CD4-positive, alpha-beta T cell treated with Interleukin-17A for 1 hour (primary cell): ENCODE measurements around the gene LGR5.
"Not testable (repeated sequence)": the region's sequence is repeated elsewhere in the genome, so short reads cannot be mapped to it uniquely, and the experiment has no call there.

Experiments
- DNase-seq: peaks from one replicate; pipeline ENCODE4 v3.0.0-alpha.2; 2020

The LGR5 gene

DNA sequence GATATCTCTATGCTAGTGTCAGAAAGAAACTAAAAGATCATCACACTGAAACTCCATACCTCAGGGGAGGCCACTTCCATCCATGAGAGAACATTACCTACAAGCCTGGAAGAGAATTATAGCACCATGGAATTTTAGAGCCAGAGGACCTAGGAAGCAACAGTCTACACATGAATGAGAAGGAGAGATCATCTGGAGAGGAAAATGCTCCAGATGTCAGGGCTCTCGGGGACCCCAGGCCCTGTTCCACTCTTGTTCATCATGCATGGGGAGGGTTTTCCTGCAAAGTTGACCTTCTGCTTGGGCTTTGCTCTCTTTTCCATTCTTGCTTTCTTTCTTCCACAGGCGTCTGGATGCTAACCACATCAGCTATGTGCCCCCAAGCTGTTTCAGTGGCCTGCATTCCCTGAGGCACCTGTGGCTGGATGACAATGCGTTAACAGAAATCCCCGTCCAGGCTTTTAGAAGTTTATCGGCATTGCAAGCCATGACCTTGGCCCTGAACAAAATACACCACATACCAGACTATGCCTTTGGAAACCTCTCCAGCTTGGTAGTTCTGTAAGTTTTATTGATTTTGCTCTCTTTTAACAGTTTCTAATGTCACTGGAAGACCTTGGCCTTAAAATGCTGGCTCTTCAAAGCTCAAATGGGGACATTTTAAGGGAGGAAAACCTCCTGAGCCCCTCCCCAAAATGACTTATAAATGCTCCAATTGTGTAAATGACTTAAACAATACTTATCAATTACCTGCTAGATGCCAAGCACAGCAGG, 113.3 kb downstream of the LGR5 start:
- DNase-seq, result no peak

DNA sequence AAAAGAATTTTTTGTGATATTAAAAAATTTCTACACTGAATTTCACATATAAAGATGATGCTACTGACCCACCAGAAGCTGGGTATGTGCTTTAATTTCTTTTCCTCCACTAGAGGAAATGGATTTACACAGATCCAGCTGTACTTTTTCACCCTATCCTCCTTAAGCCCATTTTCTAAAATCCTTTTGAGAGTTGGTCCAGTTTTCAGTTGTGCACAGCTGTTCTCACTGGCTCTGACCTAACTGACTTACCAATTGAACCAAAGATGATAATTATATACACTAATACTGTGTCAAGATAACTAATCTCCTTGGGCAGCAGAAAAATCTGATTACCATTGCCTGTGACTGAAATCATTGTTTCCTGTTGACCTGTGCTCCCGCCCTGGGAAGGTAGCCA, 115.6 kb downstream of the LGR5 start:
- DNase-seq, result no peak

DNA sequence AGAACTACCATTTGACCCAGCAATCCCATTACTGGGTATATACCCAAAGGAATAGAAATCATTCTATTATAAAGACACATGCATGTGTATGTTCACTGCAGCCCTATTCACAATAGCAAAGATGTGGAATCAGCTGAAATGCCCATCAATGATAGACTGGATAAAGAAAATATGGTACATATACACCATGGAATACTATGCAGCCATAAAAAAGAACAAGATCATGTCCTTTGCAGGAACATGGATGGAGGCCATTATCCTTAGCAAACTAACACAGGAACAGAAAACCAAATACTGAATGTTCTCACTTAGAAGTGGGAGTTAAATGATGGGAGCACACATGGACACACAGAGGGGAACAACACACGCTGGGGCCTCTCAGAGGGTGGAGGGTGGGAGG, 116.2 kb downstream of the LGR5 start:
- not testable (repeated sequence) for DNase-seq

DNA sequence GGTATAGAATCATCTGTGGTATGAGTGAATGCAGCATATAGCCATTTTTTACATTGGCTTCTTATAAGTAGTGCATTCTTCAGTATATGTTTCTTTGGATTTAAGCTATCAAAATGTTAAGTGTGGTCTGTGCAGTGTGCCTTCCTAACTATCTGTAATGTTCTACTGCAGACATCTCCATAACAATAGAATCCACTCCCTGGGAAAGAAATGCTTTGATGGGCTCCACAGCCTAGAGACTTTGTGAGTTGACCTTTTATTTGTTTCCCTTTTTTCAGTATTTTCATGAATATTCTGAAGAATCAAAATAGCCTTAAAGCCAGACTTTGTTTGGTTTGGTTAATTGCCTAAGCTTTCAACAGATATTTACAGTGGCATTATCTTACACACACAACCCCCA, 116.8 kb downstream of the LGR5 start:
- no peak for DNase-seq

DNA sequence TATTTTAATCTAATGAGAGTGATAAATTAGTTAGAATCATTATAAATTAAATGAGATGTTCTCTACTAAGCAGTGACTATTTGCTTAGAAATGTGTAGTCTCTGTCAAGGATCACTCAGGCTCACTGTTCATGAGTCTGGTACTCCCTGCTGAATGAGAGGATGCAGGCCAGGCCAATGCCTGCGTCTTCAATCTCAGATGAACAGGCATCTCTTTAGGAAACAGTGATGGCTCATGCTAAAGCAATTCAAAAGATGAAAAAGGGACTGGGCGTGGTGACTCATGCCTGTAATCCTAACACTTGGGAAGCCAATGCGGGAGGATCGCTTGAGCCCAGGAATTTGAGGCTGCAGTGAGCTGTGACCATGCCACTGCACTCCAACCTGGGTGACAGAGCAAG, 117.3 kb downstream of the LGR5 start:
- DNase-seq, result no peak

DNA sequence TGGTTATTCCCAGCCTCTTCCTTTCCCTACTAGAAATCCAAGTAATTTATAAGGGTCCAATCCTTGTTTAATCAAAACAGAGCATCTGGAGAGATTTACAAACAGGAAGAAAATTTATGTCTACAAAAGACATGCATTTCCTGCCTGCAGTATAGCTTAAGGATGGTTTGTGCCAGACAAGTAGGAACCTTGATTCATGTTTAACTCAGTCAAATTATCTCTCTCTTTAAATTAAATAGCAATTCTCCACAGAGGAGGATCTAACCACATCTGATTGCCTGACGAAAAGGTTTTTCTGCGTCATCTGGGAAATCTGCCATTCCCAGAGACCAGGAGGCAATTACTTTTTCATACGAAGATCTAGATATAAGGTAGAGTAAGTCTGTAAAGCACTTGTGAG, 118.8 kb downstream of the LGR5 start:
- no peak for DNase-seq

DNA sequence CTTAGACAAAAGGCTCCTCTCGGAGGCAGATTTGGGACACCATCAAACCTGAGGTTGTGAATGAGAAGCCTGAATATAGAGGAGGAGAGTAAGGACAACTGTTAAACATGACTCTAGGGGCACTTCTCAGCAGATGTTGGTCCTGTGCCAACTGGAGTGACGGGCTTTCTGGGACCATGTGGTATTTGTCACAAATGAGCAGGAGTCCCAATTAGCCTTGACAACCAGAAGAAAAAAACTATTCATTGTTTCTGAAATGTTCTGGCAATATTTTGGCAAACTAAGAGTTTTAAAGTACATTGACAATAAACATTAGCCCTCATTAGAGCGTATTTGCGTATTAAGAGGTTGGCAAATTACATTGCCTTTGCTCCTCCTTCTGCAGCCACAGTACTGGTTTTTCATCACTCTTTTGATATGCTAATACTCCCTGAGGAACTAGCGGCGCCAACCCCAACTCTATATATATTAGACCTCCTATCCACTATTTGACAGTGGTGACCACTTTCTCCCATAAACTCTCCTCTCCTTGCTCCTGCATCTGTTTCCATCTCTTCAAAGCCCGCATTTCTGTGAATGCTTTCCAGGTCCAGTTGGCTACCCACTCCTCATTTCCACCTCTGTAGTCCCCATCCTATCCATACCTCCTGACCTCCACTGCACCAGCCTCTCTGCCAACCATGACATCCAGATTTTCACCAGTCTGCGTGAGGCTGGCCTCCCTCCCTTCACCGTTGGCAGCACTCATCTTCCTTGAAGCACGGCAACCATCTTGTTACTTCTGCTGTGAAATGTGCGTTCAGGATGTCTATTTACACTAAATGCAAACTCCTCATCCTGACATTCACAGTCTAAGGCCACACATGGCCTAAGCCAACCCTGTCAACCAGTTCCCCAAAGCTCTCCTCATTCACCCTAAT, 123.3 kb downstream of the LGR5 start:
- DNase-seq, result no peak

DNA sequence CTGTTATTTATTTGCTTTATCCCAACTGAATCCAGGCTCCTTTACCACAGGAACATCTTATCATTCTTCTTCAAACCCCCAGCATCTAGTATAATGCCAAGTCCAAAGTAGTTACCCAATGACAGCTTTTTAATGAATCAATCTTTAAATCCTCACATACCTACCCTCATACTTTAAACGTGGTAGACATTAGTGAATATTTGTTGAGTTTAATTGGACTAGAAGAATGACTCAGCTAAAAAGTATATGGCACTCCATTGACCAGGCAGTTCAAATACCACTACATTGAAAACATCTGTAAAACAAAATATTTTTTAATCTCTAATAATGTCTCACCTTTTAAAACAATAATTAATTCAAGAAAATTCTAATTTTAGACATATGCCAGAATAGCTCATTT, 125.9 kb downstream of the LGR5 start:
- no peak for DNase-seq

DNA sequence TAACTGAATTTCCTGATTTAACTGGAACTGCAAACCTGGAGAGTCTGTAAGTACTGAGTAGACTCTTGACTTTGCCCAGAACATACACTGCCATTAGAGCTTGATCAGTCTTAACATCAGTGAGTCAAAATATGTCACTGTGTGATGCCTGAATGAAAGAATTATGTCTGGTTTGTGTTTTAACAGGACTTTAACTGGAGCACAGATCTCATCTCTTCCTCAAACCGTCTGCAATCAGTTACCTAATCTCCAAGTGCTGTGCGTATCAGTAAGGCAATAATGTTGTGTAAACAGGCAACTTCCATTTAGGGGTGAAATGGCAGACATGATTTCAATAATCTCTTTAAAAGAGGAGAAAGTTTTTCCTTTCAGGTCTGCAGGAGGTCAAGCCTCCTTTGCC, 127.1 kb downstream of the LGR5 start:
- DNase-seq, result no peak

DNA sequence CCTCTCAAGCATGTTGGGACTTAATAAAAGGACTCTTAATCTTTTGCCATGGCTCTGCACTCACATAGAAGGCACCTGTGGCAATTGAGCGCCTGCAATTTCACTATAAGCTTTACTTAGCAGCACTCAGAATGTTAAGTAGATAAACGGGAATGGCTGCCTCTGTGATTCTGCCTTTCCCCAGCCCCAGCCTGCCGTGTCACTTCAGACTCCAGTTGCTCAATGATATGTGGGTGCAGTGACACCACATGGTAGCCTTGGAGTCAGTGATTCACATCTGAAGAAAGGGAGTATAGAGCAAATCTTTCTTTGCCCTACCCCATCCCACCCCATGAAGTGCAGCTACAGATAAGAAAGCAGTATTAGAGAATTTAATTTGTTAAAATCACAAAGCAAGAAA, 127.9 kb downstream of the LGR5 start:
- no peak for DNase-seq

DNA sequence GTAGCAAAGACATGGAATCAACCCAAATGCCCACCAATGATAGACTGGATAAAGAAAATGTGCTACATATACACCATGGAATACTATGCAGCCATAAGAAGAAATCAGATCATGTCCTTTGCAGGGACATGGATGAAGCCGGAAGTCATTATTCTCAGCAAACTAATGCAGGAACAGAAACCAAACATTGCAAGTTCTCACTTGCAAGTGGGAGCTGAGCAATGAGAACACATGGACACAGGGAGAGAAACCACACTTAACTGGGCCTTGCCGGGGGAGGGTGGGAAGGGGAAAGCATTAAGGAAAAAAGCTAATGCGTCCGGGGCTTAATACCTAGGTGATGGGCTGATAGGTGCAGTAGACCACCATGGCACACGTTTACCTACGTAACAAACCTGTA, 130.3 kb downstream of the LGR5 start:
- DNase-seq, result not testable (repeated sequence)

DNA sequence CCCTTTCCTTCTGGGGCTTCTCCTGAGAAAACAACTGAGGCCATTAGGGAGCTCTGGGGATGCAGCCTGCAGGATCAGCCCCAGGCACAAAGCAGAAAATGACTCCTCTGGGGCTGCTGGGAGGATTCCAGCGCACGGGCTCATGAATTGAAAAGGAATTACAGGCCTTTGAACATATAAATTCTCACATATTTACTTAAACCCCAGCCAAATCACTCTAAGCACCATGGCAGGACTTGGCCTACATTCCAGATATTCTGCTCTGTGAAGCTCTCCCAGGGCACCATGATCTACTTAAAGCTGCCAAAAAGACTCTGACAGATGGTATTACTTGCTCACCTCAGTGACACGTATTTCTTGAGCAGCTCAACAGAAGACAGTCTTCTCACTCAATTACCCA, 136.9 kb downstream of the LGR5 start:
- no peak for DNase-seq

DNA sequence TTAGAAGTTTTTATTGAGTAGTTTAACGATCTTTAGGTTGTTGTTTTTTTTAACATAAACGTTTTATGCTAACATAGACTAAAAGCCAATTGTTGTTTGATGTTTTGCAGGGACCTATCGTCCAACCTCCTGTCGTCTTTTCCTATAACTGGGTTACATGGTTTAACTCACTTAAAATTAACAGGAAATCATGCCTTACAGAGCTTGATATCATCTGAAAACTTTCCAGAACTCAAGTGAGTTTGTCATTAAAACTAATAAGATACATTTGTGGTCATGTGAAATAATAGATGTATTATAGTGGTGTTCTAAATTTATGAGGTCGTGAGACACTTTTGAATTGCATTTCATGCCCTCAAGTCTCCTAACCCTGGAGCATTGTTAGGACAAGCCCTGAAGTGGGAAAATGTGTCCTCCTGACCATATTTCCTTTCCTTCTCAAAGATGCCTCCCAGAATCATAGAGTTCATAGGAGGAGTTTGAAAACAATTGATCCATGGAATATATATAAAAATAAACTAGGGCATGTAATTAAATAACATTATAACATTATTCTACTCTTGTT, 139.2 kb downstream of the LGR5 start:
- no peak for DNase-seq

DNA sequence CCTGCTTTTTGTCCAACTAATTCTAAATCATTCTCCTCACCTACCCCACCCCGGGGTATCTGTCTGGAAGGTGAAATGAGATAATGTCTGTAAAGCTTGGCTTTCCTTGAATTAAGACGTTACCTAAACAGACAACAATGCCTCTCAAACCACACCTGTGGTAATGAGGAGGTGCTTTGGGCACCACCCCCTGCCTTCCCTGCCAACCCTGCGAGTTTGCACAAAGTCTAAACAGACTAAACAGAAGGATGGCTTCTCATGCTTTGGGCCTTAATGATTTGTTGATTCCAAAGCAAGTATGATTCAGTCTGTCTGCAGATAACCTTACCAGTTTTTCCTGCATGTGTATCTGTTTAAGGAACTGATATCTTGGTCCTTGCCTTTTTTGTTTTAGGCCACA, 141.6 kb downstream of the LGR5 start:
- no peak for DNase-seq

DNA sequence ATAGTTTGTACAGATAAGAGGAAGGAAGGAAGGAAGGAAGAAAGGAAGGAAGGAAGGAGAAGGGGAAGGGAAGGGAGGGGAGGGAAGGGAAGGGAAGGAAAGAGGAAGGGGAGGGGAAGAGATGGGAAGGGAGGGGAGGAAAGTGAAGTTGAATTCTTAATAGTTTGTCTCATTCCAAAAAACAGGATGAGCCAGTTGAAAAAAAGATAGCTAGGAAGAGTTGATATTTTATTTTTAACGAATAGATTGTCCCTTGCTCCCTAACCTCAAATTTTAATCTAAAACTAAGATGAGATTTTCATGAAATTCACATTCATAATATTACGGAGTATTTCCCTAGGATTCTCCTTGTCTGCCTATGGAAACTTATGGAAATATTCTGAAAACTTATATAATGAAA, 143.3 kb downstream of the LGR5 start:
- DNase-seq, result no peak

DNA sequence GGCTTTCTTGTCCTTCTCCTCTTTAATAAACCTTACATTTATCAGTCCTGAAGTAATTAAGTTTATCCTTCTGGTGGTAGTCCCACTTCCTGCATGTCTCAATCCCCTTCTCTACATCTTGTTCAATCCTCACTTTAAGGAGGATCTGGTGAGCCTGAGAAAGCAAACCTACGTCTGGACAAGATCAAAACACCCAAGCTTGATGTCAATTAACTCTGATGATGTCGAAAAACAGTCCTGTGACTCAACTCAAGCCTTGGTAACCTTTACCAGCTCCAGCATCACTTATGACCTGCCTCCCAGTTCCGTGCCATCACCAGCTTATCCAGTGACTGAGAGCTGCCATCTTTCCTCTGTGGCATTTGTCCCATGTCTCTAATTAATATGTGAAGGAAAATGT, 144.8 kb downstream of the LGR5 start:
- DNase-seq, result no peak

DNA sequence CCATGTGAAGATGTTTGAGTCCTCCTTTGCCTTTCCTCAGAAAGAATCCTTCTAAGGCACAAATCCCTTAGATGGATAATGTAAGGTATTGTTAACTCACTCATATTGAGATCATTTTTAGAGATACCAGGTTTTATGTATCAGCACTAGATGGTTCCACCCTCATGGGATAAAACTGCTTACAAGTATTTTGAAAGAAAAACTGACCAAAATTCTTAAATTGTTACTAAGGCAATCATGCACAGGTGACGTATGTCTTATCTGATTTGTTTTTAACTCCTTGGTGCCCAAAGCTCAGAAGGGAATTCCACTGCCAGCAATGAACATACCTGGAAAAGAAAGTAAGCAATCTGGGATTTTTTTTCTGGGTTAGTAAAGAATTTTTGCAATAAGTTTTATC, 145.6 kb downstream of the LGR5 start:
- no peak for DNase-seq

DNA sequence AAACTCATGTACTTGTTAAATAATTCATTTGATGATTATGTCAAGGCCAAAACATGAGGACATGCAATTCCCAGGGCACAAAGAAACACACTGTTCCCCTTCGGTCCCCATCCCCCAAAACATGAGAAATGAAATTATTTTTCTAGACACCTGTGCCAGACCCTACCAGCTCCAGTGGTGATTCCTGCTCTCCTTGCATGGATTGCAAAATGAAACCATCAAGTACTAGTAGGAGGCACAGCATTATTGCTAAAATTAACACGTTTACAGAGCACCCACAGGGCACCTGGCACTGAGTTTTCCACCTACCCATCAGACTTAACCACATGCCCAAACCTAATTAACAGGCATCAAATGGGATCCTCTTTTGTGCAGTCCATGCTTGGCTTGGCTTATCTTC, 147.4 kb downstream of the LGR5 start:
- no peak for DNase-seq

DNA sequence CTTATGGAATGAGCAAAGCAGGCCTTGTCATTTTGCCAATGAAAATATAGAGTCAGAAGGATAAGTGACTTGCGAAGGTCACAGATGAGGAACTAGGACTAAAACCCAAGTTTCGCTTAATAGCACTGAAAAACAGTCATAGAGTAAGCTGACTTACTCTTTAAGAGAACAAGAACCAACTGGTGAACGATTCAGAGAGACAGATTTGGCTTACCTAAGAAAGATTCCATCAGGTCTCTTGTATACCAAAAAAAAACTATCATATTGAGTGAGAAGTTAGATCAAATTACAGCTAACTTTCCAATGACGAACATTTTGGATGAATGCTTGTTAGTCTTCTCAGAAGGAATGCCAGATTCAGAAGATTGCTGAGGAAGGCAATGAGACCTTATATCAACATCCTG, 149.9 kb downstream of the LGR5 start:
- no peak for DNase-seq

DNA sequence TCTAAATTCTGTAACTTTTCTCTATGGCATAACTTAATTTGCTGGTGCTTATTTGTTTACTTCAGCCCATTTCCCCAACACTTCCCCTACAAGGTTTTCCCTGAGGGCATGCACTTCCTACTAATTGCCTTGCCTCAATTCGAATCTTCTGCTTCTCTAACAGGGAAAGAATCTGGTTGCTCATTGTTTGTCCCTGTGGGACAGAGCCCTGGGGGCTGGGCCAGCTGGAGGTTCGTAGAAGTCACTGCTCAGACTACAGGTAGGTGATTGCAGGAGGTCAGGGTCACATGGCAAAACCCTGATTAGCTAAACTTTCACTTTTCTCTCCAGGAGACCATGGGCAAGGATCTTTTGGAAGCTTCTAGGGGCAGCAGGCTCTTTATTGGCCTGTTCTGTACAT, 152.0 kb downstream of the LGR5 start:
- DNase-seq, result no peak

DNA sequence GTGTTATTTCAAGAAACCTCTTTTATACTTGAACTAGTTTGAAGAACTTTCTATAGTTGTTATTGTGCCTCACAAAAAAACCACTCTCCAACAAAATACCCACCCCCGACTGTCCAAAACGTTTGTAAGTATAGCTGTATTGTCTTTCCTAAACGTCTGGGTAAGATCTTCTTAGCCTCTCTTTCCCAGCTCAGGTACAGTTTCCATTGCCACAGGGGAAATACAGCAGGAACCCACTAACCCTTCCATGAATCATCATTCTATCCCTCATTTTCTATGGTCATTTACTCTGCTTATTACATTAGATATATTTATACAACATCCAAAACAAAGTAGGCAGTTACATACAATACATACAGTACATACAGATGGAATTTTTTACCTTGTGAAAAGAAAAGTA, 153.2 kb downstream of the LGR5 start:
- DNase-seq, result no peak

DNA sequence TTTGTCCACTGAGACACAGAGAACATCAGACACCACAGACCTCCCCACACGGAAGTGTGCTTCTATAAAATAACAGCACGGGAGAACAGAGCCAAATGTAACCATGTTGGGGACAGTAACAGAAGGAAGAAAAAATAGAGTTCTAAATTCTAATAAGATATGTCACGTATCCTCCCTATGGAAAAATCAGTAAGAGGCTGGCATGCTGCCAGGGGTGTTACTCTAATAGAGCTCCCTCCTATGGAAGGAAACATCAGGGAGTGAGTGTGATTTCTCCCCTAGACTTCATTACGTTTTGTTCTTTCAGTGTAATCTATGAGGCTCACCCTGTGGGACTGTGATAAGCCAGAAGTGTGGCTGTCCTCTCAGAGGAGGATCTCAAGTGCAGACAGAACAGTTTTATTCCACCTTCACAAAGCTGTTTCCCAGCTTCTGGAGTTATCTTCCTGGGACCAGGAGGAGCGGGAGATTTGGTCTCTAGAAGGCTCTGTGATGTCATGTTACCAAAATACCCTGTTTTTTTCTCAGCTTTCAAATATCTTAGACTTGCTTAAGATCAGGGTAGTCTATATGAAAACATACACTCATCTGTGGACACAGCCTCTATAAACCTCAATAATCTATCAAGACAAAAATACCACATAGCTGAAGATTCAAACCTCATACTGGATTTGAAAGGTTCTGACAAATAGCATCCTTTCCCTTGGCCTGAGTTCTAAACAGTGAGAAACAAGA, 154.8 kb downstream of the LGR5 start:
- DNase-seq, result no peak

DNA sequence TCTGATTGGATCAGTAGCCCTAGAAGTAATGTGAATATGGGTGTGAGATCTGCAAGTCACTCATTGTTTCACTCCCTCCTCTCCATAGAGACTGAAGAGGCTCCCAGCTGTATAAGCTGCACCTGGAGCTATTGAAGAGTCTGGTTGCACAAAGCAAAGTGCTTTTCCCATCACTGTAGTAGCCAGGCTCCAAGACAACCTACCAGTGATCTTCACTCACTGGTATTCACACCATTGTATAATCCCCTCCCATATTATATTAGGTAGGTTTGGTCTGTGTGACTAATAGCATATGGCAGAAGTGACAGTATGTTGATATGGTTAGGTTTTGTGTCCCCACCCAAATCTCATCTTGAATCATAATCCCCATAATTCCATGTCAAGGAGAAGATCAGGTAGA, 159.6 kb downstream of the LGR5 start:
- no peak for DNase-seq
